ENCODE results near the gene SLA2. TPM values are rescaled to one million over a fixed set of nuclear protein-coding genes. Genes with fewer than 3 reads are reported as not detected.

SLA2 gene
- polyA plus RNA-seq, 1 of the 3 experiments (the other 2 are of a cell fraction): not detected

GRCh38 chr20:36599912-36600345 is 46.1 kb downstream of the SLA2 start:
- Histone ChIP-seq H3K4me1 (ENCODE audit: control insufficient read depth in 1 of 2, insufficient read depth in 2 of 2, low read depth in 1 of 2, low read length in 1 of 2) (peaks cover 2% of the 10 kb centered on the region in 2 experiments; a peak in 1 of 4 replicates), H3K4me2 (no peak overlapping the region), H3K9me3 (no peaks in the 10 kb centered on the region), H3K9ac (no peak overlapping the region), H3F3A (replicated peaks; ENCODE audit: insufficient read depth) (no peaks in the 10 kb centered on the region), H3K79me2 (ENCODE audit: insufficient read depth) (no peaks in the 10 kb centered on the region), H3K9me2 (no peaks in the 10 kb centered on the region), H3K27me3 (ENCODE audit: insufficient read depth) (no peaks in the 10 kb centered on the region), H3K4me3 (ENCODE audit: low read depth in 2 of 2, low read length in 1 of 2) (no peak overlapping the region), H2AFZ (ENCODE audit: low read depth) (no peak overlapping the region), H3K27ac (ENCODE audit: low read depth in 2 of 2, low read length in 1 of 2) (no peak overlapping the region), H4K20me1 (ENCODE audit: insufficient read depth) (no peaks in the 10 kb centered on the region), H3K36me3 (replicated peaks in 1 of 2; ENCODE audit: control insufficient read depth in 1 of 2, insufficient read depth in 2 of 2, low read length in 1 of 2) (no peaks in the 10 kb centered on the region)
- ChIA-PET POLR2A (no interaction called here), CTCF (interaction anchor here (1.0 to 1.2 kb wide), 2 partner anchors 8 to 14 kb away, joined by 3 read pairs; no protein-coding TSS in a partner anchor)
- no peak for DNase-seq
- 73% methylated on average over 5 of the region's 5 CpGs for WGBS (ENCODE audit: low lambda C conversion rate)
- TF ChIP-seq EP300 (IDR thresholded peaks at IDR 0.05; ENCODE audit: borderline replicate concordance in 1 of 2, low read depth in 1 of 2, low read length in 1 of 2): no peak
- no peak for TF ChIP-seq GABPA (IDR thresholded peaks at IDR 0.05; ENCODE audit: low read depth)
- no peak for TF ChIP-seq GATA2 (CRISPR knock-in tag; IDR thresholded peaks at IDR 0.05)
- no peak for TF ChIP-seq NFIC (IDR thresholded peaks at IDR 0.05; ENCODE audit: borderline replicate concordance)
- TF ChIP-seq USF1 (IDR thresholded peaks at IDR 0.05; ENCODE audit: borderline replicate concordance, low read depth): no peak

- H3K27me3 ChIP-seq (ENCODE audit: insufficient read depth): no peaks in the 10 kb centered on the region
- peaks cover 5 to 8% of the 10 kb centered on the region in 2 experiments for H3K36me3 ChIP-seq (replicated peaks in 1 of 2; ENCODE audit: control insufficient read depth in 1 of 2, insufficient read depth in 2 of 2, low read length in 1 of 2)
- no peak for DNase-seq
- TF ChIP-seq MAX (IDR thresholded peaks at IDR 0.05; ENCODE audit: low read depth) (no peak), RAD21 (IDR thresholded peaks at IDR 0.05; ENCODE audit: low read length) (no peak), FOXJ3 (CRISPR knock-in tag; IDR thresholded peaks at IDR 0.05) (no peak), TEAD4 (IDR thresholded peaks at IDR 0.05; ENCODE audit: borderline replicate concordance, insufficient read depth) (no peak), MEF2A (IDR thresholded peaks at IDR 0.05; ENCODE audit: borderline replicate concordance, low read depth) (no peak), EP300 (IDR thresholded peaks at IDR 0.05; ENCODE audit: borderline replicate concordance in 1 of 2, low read depth in 1 of 2, low read length in 1 of 2) (no peak), TCF12 (IDR thresholded peaks at IDR 0.05) (no peak), JUND (IDR thresholded peaks at IDR 0.05) (no peak), RCOR1 (IDR thresholded peaks at IDR 0.05; ENCODE audit: low read length) (no peak), CTCF (IDR thresholded peaks at IDR 0.05) (no peak), RXRA (IDR thresholded peaks at IDR 0.05; ENCODE audit: borderline replicate concordance, low read depth) (no peak), REST (IDR thresholded peaks at IDR 0.05; ENCODE audit: low read depth, low read length) (no peak)
- no peak overlapping the region for H3K9ac ChIP-seq
- H3K27ac ChIP-seq (ENCODE audit: low read depth in 2 of 2, low read length in 1 of 2): no peak overlapping the region
- no peaks in the 10 kb centered on the region for H3K79me2 ChIP-seq (ENCODE audit: insufficient read depth)
- ChIA-PET POLR2A (no interaction called here), CTCF (interaction anchor here (1.2 to 4.7 kb wide), 5 partner anchors 11 to 120 kb away, joined by 3 to 37 read pairs (median 5); partner anchors contain the start of gene RAB5IF)
- H3K9me2 ChIP-seq: no peaks in the 10 kb centered on the region
- H3K4me2 ChIP-seq: no peak overlapping the region
- 87% methylated on average over 5 of the region's 5 CpGs for WGBS (ENCODE audit: low lambda C conversion rate)
- no peaks in the 10 kb centered on the region for H3K9me3 ChIP-seq
- H4K20me1 ChIP-seq (ENCODE audit: insufficient read depth): no peaks in the 10 kb centered on the region
- H3K4me3 ChIP-seq (ENCODE audit: low read depth in 2 of 2, low read length in 1 of 2): no peak overlapping the region
- no peak overlapping the region for H2AFZ ChIP-seq (ENCODE audit: low read depth)
- peaks cover 3% of the 10 kb centered on the region for H3F3A ChIP-seq (replicated peaks; ENCODE audit: insufficient read depth)
- no peaks in the 10 kb centered on the region for H3K4me1 ChIP-seq (ENCODE audit: control insufficient read depth in 1 of 2, insufficient read depth in 2 of 2, low read depth in 1 of 2, low read length in 1 of 2)
These were observed 52.6 kb downstream of the SLA2 start for GRCh38 chr20:36593347-36593929.
